ENCODE data around the gene HK2. TPM values are rescaled to one million over a fixed set of nuclear protein-coding genes. Genes with fewer than 3 reads are reported as not detected.
A peak's percentile ranks its signal among the peaks of the same experiment; 100 is the strongest.

The HK2 gene
- total RNA-seq, 2 donors from 2014 or later: 162 to 396 TPM

DNA sequence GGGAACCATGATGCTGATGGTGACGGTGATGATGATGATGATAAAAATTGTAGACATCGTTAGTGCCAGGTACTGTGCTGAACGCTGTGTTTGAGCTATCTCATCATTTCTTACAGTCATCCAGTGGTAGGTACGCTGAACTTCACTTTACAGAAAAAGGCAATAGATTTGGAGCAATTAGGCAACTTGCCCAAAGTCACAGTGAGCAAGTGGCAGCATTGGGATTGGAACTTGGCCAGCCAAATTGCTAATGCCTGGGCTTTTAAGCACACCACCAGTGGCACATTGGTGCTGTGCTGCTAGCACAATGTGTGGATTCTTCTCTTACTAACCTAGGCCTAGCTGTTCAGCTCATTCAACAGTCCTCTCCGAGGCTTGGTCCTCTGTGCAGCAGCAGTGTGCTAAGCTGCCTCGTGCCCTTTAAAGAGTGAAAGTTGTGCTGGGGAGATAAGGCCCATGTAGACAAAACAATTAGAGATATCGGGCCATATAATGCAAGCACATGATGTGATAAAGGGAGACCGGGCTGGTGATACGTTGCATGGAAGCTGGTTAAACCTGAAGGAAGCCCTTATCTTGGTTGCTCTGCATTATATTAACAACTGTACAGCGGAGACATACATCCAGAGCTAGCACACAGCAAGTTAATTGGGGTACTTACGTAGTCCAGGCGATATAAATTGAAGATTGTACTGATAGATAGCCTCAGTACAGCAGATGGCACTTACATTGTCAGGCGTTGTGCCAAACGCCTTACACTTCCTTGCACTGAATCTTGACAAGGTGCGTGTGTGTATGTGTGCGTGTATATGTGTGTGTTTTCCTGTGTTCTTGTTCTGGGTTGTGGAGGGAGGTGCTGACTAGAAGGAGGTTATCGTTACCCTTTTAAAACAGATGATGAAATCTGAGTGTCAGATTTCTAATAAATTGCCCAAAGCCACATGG is 28.4 kb downstream of the HK2 start:
- H3K9ac ChIP-seq (ENCODE audit: low read depth in 2 of 2, low read length in 2 of 2): peak overlapping the region in 1 of 2 donors; percentile 13
- no peak overlapping the region for H3K4me3 ChIP-seq
- H3K27me3 ChIP-seq: no peaks in the 10 kb centered on the region
- H3K36me3 ChIP-seq: no peaks in the 10 kb centered on the region
- no peaks in the 10 kb centered on the region for H3K9me3 ChIP-seq
- H3K4me1 ChIP-seq: peaks cover 41% of the 10 kb centered on the region
- intact Hi-C loops (cut with DNase I): no loop called here
- TF ChIP-seq CTCF (IDR thresholded peaks at IDR 0.05): no peak
- peak overlapping the region; percentile 87 for H3K27ac ChIP-seq
- DNase-seq: peak; percentile 64

DNA sequence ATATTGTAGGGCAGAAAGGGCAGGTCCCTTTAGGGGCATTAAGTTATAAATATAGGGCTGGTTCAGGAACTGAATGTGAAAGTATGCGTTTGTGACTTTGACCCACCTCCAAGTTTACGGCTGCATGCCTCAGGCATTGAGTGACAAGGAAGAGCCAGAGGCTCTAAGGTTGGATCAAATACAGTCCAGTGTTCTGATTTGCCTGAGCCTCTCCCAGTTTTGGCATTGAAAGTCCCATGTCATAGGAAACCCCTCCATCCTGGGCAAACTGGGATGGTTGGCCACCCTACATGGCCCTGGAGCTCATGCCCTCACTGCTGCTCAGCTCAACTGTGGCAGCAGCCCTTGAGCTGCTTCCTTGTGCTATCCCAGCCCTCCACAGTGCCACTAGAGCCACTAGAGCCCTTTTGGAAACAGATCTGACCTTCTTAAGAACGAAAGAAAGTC is 29.9 kb downstream of the HK2 start:
- DNase-seq: peak; percentile 74
- no peaks in the 10 kb centered on the region for H3K9me3 ChIP-seq
- intact Hi-C loops (cut with DNase I): no loop called here
- no peak overlapping the region for H3K4me3 ChIP-seq
- peaks cover 40% of the 10 kb centered on the region for H3K4me1 ChIP-seq
- no peaks in the 10 kb centered on the region for H3K36me3 ChIP-seq
- peak overlapping the region; percentile 87 for H3K27ac ChIP-seq
- TF ChIP-seq CTCF (IDR thresholded peaks at IDR 0.05): no peak
- no peaks in the 10 kb centered on the region for H3K27me3 ChIP-seq
- peak overlapping the region in 1 of 2 donors; percentile 21 for H3K9ac ChIP-seq (ENCODE audit: low read depth in 2 of 2, low read length in 2 of 2)

GRCh38 chr2:74864728-74865722 is 31.1 kb downstream of the HK2 start:
- H3K27ac ChIP-seq: no peak overlapping the region
- peak overlapping the region in 1 of 2 donors; percentile 36 for H3K9ac ChIP-seq (ENCODE audit: low read depth in 2 of 2, low read length in 2 of 2)
- H3K4me1 ChIP-seq: peaks cover 45% of the 10 kb centered on the region

GRCh38 chr2:74865770-74866674 is 32.1 kb downstream of the HK2 start:
- H3K27ac ChIP-seq: peak overlapping the region; percentile 16
- no peak for DNase-seq
- intact Hi-C loops (cut with DNase I): no loop called here

More at GRCh38 chr2:74864728-74865722, 31.1 kb downstream of the HK2 start:
- no peak for DNase-seq
- no peaks in the 10 kb centered on the region for H3K36me3 ChIP-seq
- intact Hi-C loops (cut with DNase I): no loop called here
- TF ChIP-seq CTCF (IDR thresholded peaks at IDR 0.05): no peak
- no peaks in the 10 kb centered on the region for H3K27me3 ChIP-seq
- no peaks in the 10 kb centered on the region for H3K9me3 ChIP-seq
- no peak overlapping the region for H3K4me3 ChIP-seq

More at GRCh38 chr2:74865770-74866674, 32.1 kb downstream of the HK2 start:
- H3K4me3 ChIP-seq: no peak overlapping the region
- H3K4me1 ChIP-seq: peaks cover 39% of the 10 kb centered on the region
- H3K9ac ChIP-seq (ENCODE audit: low read depth in 2 of 2, low read length in 2 of 2): no peak overlapping the region
- H3K27me3 ChIP-seq: no peaks in the 10 kb centered on the region
- no peak for TF ChIP-seq CTCF (IDR thresholded peaks at IDR 0.05)
- no peaks in the 10 kb centered on the region for H3K36me3 ChIP-seq
- no peaks in the 10 kb centered on the region for H3K9me3 ChIP-seq

All from colonic mucosa (tissue), 4 donors.